Adrenal gland (tissue), 12 donors: ENCODE data around the gene PSMG3. TPM values are rescaled to one million over a fixed set of nuclear protein-coding genes. Genes with fewer than 3 reads are reported as not detected.

Experiments
- DNase-seq, 7 donors: peaks; one replicate each; pipeline ENCODE4 v3.0.0-alpha.2; 2019 to 2020
- H3K27ac ChIP-seq, 5 donors: fragments of 200-600 bp; sonication (generic) in 4 of 5; 1 replicate in 3 of 5; 2 replicates in 2 of 5; pipeline versions ENCODE4 v1.5.1 to v1.8.0; 2016 to 2020; ENCODE audit warnings: mild to moderate bottlenecking in 1 of 5
- H3K27me3 ChIP-seq: fragments of 200-600 bp; 2 replicates; pipeline ENCODE4 v1.8.0; 2021
- H3K36me3 ChIP-seq, 2 donors: fragments of 200-600 bp; replicated peaks in 1 of 2; 1 replicate in 1 of 2; 2 replicates in 1 of 2; pipeline versions ENCODE4 v1.5.1 to v1.8.0; 2018 to 2022
- H3K4me1 ChIP-seq, 2 donors: fragments of 200-600 bp; replicated peaks in 1 of 2; 1 replicate in 1 of 2; 2 replicates in 1 of 2; pipeline versions ENCODE4 v1.5.1 to v1.8.0; 2018 to 2021
- H3K4me3 ChIP-seq, 4 donors: fragments of 200-600 bp; sonication (generic) in 3 of 4; one replicate each; pipeline ENCODE4 v1.5.1; 2016 to 2018
- H3K9me3 ChIP-seq, 3 donors: fragments of 200-600 bp; sonication (generic) in 1 of 3; replicated peaks in 1 of 3; 1 replicate in 2 of 3; 2 replicates in 1 of 3; pipeline versions ENCODE4 v1.5.1 to v1.8.0; 2016 to 2021
- POLR2A ChIP-seq, 2 donors: fragments of 450-650 bp; IDR thresholded peaks; one replicate each; pipeline ENCODE4 v1.6.1; 2017; ENCODE audit warnings: antibody characterized with exemption in 2 of 2, mild to moderate bottlenecking in 2 of 2, moderate library complexity in 1 of 2
- WGBS, 4 donors: extraction: QIAGEN DNeasy Blood & Tissue Kit in 2 of 4; methylation state at CpG; one replicate each; pipeline versions ENCODE4 v1.1.5 to v1.1.7; 2013 to 2017; 5-methylcytosine and 5-hydroxymethylcytosine counted together
- intact Hi-C, 2 donors: fragments of 100-400 bp; cut with DNase I; formaldehyde crosslinking; loops; one replicate each; pipeline versions ENCODE4 v1.14.1 to v1.15.0; 2022 to 2023
- polyA plus RNA-seq, 3 donors: library from polyadenylated mRNA; stranded (reverse); fragments of 200-250 nt in 2 of 3; fragments of 350-450 nt in 1 of 3; fragmentation: Illumina TruSeq in 1 of 3; extraction: RNeasy Lipid Tissue Mini Kit (QIAGEN cat#74804) in 1 of 3; gene quantifications; one replicate each; pipeline ENCODE4 v1.2.3, GENCODE V29; 2013 to 2014
- total RNA-seq, 9 donors: library from RNA; depleted of rRNA in 4 of 9; stranded (reverse); fragments of >200 nt in 4 of 9; fragments of 120-200 nt in 1 of 9; fragmentation: NEBNext Ultra II Directional in 1 of 9; extraction: Animal tissue kit (Norgen Biotek cat#: 25700) in 1 of 9; gene quantifications; one replicate each; pipeline versions ENCODE4 v1.1.0 to v1.2.4, GENCODE V29; 2013 to 2023
- TF ChIP-seq, protein P1 (sequence below), 6 experiments: fragments of 450-650 bp in 4 of 6; fragments of 200-600 bp in 2 of 6; sonication (generic) in 1 of 6; IDR thresholded peaks; 1 replicate in 5 of 6; 2 replicates in 1 of 6; pipeline versions ENCODE4 v1.5.1 to v1.8.0; 2016 to 2021; ENCODE audit warnings: antibody characterized with exemption in 6 of 6, mild to moderate bottlenecking in 2 of 6, moderate library complexity in 1 of 6
- donor health status: healthy with polysubstance abuse.
- donor health status: Bipolar disorder and iron deficiency.
- donor health status: DM: yes; HTN: yes; CAD: no.
- donor health status: DM: no; HTN: no; CAD: no.
- donor health status: DM: no; HTN: no; CAD: no.
- donor health status: DM: yes; HTN: yes; CAD: no.

Gene PSMG3
- total and polyA plus RNA-seq, 12 donors: 17.3 to 82.7 (median 34.8) TPM

DNA sequence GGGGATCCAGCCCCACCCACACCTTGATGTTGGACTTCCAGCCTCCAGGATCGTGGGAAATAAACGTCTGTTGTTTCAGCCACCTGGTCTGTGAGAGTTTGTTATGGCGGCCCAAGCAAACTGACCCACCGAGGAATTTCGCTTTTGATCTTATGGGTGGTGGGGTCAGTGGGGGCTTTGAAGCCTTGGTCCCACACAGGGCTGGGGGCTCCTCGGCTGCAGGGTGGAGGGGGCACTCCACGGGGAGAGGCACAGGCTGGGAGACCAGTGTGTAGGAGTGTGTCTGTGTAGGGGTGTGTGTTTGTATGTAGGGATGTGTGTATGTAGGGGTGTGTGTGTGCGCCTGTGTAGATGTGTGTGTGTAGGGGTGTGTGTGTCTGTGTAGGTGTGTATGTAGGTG, 48.1 kb upstream of the PSMG3 start:
- Histone ChIP-seq H3K27ac (no peak overlapping the region), H3K4me3 (no peak overlapping the region), H3K4me1 (no peaks in the 10 kb centered on the region), H3K27me3 (peaks cover 4% of the 10 kb centered on the region), H3K36me3 (no peaks in the 10 kb centered on the region), H3K9me3 (no peaks in the 10 kb centered on the region)
- DNase-seq: no peak
- WGBS, 4 donors: 75 to 87% (median 82%) methylated on average over 8 of the region's 8 CpGs
- TF ChIP-seq, protein P1, sequence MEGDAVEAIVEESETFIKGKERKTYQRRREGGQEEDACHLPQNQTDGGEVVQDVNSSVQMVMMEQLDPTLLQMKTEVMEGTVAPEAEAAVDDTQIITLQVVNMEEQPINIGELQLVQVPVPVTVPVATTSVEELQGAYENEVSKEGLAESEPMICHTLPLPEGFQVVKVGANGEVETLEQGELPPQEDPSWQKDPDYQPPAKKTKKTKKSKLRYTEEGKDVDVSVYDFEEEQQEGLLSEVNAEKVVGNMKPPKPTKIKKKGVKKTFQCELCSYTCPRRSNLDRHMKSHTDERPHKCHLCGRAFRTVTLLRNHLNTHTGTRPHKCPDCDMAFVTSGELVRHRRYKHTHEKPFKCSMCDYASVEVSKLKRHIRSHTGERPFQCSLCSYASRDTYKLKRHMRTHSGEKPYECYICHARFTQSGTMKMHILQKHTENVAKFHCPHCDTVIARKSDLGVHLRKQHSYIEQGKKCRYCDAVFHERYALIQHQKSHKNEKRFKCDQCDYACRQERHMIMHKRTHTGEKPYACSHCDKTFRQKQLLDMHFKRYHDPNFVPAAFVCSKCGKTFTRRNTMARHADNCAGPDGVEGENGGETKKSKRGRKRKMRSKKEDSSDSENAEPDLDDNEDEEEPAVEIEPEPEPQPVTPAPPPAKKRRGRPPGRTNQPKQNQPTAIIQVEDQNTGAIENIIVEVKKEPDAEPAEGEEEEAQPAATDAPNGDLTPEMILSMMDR (IDR thresholded peaks at IDR 0.05): no peak
- TF ChIP-seq POLR2A (IDR thresholded peaks at IDR 0.05): no peak
- intact Hi-C loops: no loop called here

DNA sequence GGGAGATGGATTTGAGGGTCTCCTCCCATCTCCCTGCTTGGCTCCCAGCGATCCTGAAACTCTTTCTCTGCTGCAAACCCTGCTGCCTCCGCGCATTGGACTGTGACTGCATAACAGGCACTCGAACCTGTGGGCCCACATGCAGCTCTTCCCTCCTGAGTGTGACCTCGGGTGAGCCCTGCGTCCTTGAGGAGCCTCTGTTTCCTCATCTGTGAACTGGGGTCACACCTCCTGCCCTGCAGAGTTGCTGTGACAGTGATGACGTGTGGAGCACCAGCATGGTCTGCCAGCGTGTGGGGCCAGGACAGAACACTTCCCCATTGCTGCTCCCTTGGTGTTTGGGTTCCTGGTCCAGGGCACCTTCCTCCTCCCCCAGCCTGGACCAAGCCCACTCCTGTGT, 46.9 kb upstream of the PSMG3 start:
- DNase-seq: no peak
- no peaks in the 10 kb centered on the region for H3K36me3 ChIP-seq
- no peak overlapping the region for H3K4me3 ChIP-seq
- H3K9me3 ChIP-seq: no peaks in the 10 kb centered on the region
- 76 to 83% (median 80%) methylated on average over 6 to 8 of the region's 8 CpGs for WGBS, 4 donors
- no peaks in the 10 kb centered on the region for H3K4me1 ChIP-seq
- TF ChIP-seq POLR2A (IDR thresholded peaks at IDR 0.05): no peak
- TF ChIP-seq, protein P1 (IDR thresholded peaks at IDR 0.05): no peak
- H3K27me3 ChIP-seq: peaks cover 4% of the 10 kb centered on the region
- intact Hi-C loops: no loop called here
- H3K27ac ChIP-seq: no peak overlapping the region

DNA sequence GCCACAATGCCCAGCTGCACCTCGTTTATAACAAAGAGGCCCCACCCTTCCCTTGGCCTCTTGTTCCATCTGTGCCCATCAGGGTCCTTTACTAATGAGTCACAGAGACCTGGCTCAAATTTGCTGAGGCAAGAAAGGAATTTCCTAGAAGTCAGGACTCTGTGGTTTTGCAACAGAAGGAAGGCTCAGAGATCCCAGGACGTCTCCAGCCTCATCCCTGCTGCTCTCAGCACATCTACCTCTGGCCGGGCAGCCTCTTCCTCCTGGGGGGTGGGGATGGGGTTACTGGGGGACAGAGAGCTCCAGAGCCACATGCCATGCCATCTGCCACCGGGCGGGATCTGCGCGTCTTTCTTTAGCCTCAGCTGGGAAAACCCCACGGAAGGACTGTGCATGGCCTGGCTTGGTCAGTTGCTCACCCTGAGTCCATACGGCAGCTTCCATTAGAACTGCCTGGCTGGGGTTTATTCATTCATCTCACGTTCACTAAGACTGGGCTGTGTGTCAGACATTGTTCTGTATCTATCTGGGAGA, 41.9 kb upstream of the PSMG3 start:
- TF ChIP-seq, protein P1 (IDR thresholded peaks at IDR 0.05): no peak
- no peak for TF ChIP-seq POLR2A (IDR thresholded peaks at IDR 0.05)
- Histone ChIP-seq H3K27ac (no peak overlapping the region), H3K36me3 (no peaks in the 10 kb centered on the region), H3K27me3 (no peaks in the 10 kb centered on the region), H3K4me3 (no peak overlapping the region), H3K9me3 (no peaks in the 10 kb centered on the region), H3K4me1 (no peaks in the 10 kb centered on the region)
- DNase-seq: no peak
- intact Hi-C loops: no loop called here
- 57 to 65% (median 60%) methylated on average over 7 to 10 of the region's 10 CpGs for WGBS, 4 donors

DNA sequence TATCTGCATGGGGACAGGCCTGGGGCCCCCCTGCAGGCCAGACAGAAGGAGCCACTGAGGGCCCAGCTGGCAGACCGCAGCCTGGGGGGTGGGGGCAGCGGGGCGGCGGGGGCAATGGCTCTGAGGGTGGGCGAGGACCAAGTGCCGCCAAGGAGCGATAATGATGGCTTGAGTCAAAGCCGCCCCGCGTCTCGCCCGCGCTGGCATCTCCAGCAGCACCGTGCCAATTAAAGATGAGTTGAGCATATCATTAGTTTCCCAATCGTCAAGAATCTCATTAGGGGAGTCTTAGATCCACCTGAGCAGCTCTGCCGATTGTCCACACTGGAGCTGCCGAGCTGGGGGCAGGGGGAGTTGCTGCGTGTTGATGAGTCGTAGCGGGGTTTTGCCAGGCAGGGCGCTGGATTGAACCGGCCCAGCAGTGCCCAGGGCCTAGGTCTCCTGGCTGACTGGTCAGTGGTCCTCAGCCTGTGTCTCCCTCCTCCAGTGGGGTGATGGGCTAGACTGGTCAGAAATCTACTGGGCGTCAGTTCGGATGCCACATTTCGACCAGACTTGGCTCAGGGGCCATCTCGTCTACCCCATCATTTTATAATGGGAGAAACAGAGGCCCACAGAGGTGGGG, 41.0 kb upstream of the PSMG3 start:
- 88 to 92% (median 90%) methylated on average over 13 to 26 of the region's 26 CpGs for WGBS, 4 donors
- Histone ChIP-seq H3K27ac (no peak overlapping the region), H3K9me3 (no peaks in the 10 kb centered on the region), H3K36me3 (no peaks in the 10 kb centered on the region), H3K4me3 (no peak overlapping the region), H3K27me3 (no peaks in the 10 kb centered on the region), H3K4me1 (no peaks in the 10 kb centered on the region)
- TF ChIP-seq, protein P1 (IDR thresholded peaks at IDR 0.05): no peak
- no peak for TF ChIP-seq POLR2A (IDR thresholded peaks at IDR 0.05)
- intact Hi-C loops: no loop called here
- DNase-seq: no peak
